ENCODE measurements around the gene ZBTB25. TPM values are rescaled to one million over a fixed set of nuclear protein-coding genes. Genes with fewer than 3 reads are reported as not detected.
A peak's percentile ranks its signal among the peaks of the same experiment; 100 is the strongest.

Gene ZBTB25
- total RNA-seq, 2 donors from 2014 or later: 7.9 to 10.6 TPM

GRCh38 chr14:64516969-64517368 is 13.3 kb upstream of the ZBTB25 start:
- WGBS, 2 donors: 79 to 80% methylated on average over 1 of the region's 1 CpG
- Histone ChIP-seq H3K36me3 (replicated peaks in 1 of 2; ENCODE audit: insufficient read depth in 1 of 2, low read depth in 2 of 2) (peaks cover 0 to 4% of the 10 kb centered on the region in 2 donors), H3K9me3 (no peaks in the 10 kb centered on the region), H3K27me3 (no peaks in the 10 kb centered on the region), H3K4me3 (no peak overlapping the region), H3K4me1 (peaks cover 7% of the 10 kb centered on the region), H3K27ac (no peak overlapping the region)
- ATAC-seq: no peak
- no peak for DNase-seq
- intact Hi-C loops (cut with DNase I): no loop called here
- TF ChIP-seq, protein P1, sequence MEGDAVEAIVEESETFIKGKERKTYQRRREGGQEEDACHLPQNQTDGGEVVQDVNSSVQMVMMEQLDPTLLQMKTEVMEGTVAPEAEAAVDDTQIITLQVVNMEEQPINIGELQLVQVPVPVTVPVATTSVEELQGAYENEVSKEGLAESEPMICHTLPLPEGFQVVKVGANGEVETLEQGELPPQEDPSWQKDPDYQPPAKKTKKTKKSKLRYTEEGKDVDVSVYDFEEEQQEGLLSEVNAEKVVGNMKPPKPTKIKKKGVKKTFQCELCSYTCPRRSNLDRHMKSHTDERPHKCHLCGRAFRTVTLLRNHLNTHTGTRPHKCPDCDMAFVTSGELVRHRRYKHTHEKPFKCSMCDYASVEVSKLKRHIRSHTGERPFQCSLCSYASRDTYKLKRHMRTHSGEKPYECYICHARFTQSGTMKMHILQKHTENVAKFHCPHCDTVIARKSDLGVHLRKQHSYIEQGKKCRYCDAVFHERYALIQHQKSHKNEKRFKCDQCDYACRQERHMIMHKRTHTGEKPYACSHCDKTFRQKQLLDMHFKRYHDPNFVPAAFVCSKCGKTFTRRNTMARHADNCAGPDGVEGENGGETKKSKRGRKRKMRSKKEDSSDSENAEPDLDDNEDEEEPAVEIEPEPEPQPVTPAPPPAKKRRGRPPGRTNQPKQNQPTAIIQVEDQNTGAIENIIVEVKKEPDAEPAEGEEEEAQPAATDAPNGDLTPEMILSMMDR (IDR thresholded peaks at IDR 0.05): no peak
- no peak for TF ChIP-seq POLR2A (IDR thresholded peaks at IDR 0.05)

DNA sequence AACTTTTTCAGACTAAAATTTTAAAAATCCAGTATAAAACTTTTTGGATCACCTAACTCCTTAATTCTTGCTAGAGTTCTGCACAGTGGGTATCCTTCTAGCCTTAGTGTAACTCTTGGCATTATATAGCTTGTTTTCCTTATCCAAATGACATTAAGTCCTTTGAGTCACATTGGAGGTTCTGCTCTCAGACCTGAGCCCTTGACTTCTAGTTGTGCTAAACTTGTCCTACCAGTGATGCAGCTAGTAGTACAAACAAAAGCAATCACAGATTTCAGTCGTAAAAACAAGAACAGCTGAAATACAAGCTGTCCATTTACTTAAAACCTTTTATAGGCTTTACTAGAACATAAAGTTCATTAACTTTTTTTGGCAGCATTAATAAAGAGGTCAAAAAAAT is 11.4 kb upstream of the ZBTB25 start:
- ATAC-seq: no peak
- no peak overlapping the region for H3K27ac ChIP-seq
- intact Hi-C loops (cut with DNase I): no loop called here

DNA sequence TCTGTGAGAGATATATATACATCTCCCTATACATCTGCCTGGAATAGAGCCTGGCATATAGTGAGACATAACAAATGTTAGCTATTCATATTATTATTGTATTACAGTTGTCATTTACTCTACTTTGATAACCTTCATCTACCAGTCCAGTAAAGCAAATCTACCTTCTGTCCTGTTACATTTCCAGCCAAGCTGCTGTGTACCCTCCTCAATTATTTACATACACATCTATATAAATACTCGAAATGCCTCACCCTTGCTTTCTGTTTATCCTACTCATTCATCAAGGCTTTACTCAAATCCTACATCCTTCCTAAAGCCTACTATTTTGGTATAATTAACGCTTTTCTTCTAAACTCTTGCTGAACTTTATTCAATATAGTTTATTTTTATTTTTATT is 9.6 kb upstream of the ZBTB25 start:
- Histone ChIP-seq H3K27me3 (no peaks in the 10 kb centered on the region), H3K36me3 (replicated peaks in 1 of 2; ENCODE audit: insufficient read depth in 1 of 2, low read depth in 2 of 2) (no peaks in the 10 kb centered on the region), H3K9me3 (no peaks in the 10 kb centered on the region), H3K4me1 (peaks cover 23% of the 10 kb centered on the region), H3K27ac (no peak overlapping the region), H3K4me3 (no peak overlapping the region)
- DNase-seq (no peak), ATAC-seq (no peak)
- 90 to 93% methylated on average over 2 of the region's 2 CpGs for WGBS, 2 donors
- intact Hi-C loops (cut with DNase I): no loop called here
- TF ChIP-seq, protein P1 (IDR thresholded peaks at IDR 0.05): no peak
- no peak for TF ChIP-seq POLR2A (IDR thresholded peaks at IDR 0.05)

More for the DNA sequence above, 11.4 kb upstream of the ZBTB25 start:
- TF ChIP-seq POLR2A (IDR thresholded peaks at IDR 0.05): no peak
- TF ChIP-seq, protein P1 (IDR thresholded peaks at IDR 0.05): no peak
- no peaks in the 10 kb centered on the region for H3K36me3 ChIP-seq (replicated peaks in 1 of 2; ENCODE audit: insufficient read depth in 1 of 2, low read depth in 2 of 2)
- no peak overlapping the region for H3K4me3 ChIP-seq
- DNase-seq: no peak
- 11 to 18% methylated on average over 1 of the region's 1 CpG for WGBS, 2 donors
- no peaks in the 10 kb centered on the region for H3K27me3 ChIP-seq
- peaks cover 20% of the 10 kb centered on the region for H3K4me1 ChIP-seq
- no peaks in the 10 kb centered on the region for H3K9me3 ChIP-seq

GRCh38 chr14:64510825-64511671 is 7.4 kb upstream of the ZBTB25 start:
- TF ChIP-seq, protein P1 (IDR thresholded peaks at IDR 0.05): peak; percentile 47 to 92 (median 87)
- TF ChIP-seq POLR2A (IDR thresholded peaks at IDR 0.05): no peak
- Histone ChIP-seq H3K4me3 (no peak overlapping the region), H3K36me3 (replicated peaks in 1 of 2; ENCODE audit: insufficient read depth in 1 of 2, low read depth in 2 of 2) (no peaks in the 10 kb centered on the region), H3K27me3 (no peaks in the 10 kb centered on the region), H3K4me1 (peaks cover 43% of the 10 kb centered on the region), H3K9me3 (no peaks in the 10 kb centered on the region), H3K27ac (peak overlapping the region in 2 of 4 donors; percentile 32 to 56)
- peak; percentile 70 to 82 (median 77) for DNase-seq
- peak; percentile 79 for ATAC-seq
- intact Hi-C loops (cut with DNase I): no loop called here
- WGBS, 2 donors: 18 to 24% methylated on average over 4 of the region's 4 CpGs
